Suppressor macrophage treated with lipopolysaccharide for 4 hours (primary cell): ENCODE measurements around the gene SH2D7.
A peak's percentile ranks its signal among the peaks of the same experiment; 100 is the strongest.

Experiments
- DNase-seq: peaks from one replicate; pipeline ENCODE4 v3.0.0-alpha.2; 2020

SH2D7 gene

DNA sequence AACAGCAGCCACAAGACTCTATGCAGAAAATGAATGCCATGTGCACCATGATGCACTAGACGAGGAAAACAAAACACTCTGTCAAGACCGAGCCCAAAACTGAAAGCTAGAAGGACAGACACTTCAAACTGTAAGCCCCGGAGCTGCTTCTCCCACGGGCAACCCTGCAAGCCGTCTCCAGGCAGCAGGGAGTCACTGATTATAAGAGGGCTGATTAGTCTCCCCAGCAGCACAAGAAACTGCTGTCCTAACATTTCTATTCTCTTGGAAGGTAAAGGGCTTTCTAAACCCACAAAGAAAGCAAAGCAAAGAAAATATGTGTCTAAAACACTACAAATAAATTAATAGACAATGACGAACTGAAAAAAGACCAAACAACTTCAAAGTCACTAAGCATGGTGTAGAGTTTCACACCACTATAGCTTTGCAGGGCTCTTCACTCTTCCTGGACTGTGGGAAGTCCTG lies 30.4 kb upstream of the SH2D7 start:
- DNase-seq = peak; percentile 81

DNA sequence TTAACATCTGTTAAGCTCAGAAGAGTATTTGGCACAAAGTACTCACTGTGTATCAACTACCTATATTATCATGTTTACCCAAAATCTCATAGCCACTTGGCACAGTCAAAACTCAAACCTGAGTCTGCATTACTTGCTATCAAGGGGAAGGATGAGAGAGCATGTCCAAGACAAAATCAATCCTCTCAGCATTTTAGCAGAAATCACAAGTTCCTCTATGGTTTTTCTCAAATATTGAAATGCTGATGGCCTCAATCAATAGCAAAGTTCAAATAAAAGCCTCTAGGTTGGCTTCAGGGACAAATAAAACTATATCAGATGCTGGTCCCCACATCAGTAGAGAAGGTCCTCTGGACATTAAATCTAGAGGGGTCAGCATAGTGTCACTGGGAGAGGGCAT lies 29.1 kb upstream of the SH2D7 start:
- no peak for DNase-seq

DNA sequence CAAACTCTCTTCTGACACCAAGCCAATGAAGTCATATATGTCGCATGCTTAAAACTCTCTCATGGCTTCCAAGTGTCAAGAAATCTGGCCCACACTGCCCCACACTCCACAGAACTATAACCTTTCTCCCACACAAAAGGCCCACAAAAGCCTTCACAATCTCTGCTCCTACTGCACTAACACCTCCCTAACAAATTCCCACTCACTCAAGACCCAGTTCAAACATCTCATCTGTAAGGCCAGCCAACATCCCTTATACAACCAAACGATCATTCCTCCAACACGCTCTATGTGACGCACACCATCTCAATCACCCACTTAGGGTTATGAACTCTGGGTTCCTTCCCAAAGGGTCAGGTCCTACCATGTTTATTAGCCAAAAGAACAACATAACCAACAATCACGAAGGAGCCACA lies 28.4 kb upstream of the SH2D7 start:
- no peak for DNase-seq

DNA sequence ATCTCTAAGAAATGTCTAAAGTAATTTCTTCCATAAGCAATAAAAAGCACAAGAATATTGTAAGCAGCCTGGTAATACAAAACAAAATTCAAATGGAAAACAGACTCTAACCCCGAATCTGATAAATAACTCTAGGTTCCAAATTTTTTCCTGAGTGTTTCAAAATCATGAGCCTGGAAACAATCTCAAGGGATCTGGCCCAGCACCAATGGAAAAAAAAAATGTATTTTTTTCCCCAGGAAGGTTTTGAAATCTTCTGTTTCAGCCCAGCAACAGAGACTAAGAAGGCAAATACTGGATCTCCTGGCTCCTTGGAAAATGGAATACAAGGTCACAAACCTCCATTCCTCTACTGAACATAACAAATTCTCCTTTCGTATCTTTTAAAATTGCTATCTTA lies 27.8 kb upstream of the SH2D7 start:
- DNase-seq = no peak

DNA sequence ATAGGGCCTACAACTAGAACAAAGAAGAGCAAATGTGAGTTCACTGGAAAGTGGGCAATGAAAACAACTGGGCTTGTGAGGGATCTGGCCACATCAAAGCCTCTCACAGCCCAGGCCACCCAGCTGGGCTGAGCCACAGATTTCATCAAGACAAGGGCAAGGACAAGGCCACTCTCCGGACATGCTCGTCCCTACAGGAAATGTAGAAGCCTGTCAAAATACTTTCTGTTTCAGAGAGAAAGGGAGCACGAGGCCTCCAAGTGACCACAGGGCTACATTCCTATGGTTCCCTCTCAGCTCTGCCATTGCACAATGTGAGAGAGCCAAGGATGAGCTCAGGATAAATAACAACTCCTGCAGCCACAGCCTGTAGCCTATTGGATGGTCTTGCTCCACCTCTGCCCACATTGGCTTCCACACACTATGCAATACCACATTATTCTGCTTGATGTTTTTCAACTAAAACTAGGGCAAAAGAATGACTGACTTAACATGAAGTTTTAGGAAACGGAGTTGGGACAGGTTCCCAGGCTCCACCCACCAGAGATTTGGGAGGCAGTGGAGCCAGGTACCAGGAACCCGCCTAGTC lies 27.0 kb upstream of the SH2D7 start:
- peak; percentile 96 for DNase-seq

DNA sequence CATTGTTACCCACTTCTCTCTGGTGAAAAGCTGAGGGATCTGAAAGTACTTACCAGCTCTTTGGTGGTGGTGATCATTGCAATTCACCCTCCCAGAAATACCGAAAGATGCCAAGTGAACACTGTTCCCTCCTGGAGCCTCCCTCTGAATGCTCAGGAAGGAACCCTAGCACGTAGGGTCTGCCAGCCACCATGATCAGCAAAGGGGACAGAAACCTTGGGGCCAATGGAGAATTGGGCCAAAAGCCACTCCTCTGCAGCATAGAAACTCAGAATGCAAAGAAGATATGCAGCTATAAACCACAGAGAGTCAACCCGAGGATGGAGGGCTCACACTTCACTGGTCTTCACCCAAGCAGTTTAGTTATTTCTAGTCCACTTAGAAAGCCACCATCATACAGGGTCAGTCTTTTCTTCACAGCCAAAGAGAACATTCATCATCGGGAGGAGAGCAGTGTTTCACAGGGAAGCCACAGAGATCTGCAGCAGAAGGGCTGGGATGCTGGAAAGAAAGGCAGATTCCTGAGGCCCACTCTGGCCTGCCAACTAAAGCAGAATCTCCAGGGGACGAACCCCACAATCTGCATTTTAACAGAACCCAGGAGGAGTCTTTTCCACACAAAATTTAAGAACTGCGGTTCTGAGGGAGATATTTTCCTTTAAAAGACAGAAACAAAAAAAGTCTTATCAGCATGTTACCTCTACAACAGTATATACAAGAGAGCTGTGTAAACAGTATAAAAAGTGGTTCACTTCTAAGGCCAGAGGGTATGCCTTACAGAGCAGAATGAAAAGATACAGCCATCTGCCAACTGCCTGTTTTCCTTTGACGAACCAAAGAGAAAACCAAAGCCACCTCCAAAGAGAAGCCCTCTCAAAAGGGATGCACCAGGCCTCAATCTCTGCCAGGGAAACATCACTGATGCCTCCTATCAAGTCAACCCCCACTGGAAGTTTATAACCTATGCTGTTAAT lies 26.1 kb upstream of the SH2D7 start:
- DNase-seq = no peak

DNA sequence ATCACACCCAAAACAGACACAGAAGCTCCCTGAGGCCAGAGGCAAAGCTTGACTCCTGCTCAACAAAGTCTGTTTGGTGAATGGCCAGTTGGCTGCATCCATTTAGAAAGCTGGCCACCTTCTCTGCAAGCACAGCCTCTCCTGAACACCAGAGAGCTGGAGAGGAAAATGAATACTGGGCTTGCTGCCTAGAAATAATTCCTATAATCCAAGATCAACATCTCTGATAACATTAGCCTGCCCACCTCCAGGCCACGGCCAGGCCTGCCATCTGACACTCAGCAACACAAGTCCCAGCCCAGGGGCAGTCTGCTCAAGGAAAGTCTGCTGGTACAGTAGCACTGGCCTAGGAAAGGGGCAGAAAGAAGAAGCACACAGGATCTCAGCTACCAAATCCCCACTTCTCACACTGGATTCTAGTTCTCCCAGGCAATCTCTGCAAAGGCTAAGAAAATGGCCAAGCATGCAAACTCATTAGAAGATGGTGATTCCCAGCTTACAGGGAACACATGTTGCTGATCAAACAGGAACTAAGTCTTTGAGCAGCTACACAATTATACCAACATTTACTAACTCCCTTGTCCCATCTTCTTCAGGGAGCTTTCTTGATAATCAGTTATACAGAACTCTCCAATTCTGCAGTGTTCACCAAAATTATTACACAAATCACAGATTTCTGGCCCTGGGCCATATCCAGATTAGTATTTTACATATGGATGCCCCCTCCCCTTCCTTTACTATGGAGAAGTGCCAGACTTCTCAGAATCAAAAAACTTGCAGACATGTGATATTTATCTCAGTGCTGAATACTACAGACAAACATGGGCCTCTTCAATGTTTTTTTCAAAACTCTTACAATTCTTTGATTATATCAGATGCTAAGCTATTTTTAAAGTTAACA lies 24.8 kb upstream of the SH2D7 start:
- no peak for DNase-seq

DNA sequence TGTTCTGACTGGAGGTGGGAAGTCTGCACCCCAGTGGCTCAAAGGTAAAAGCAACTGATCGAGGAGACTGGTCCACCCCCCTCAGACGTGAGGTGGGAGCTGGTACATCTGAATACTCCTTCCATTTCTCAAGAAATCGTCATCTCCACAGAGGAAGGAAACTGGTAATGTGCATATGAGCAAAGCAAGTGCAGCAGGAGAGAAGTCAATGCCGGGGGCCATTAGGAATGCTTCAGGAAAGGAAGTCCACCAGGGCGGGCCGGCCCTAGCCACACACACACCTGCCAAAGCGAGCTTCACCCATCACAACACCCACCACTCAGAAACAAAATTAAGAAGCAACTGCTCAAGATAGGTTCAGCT lies 23.3 kb upstream of the SH2D7 start:
- DNase-seq = peak; percentile 64

DNA sequence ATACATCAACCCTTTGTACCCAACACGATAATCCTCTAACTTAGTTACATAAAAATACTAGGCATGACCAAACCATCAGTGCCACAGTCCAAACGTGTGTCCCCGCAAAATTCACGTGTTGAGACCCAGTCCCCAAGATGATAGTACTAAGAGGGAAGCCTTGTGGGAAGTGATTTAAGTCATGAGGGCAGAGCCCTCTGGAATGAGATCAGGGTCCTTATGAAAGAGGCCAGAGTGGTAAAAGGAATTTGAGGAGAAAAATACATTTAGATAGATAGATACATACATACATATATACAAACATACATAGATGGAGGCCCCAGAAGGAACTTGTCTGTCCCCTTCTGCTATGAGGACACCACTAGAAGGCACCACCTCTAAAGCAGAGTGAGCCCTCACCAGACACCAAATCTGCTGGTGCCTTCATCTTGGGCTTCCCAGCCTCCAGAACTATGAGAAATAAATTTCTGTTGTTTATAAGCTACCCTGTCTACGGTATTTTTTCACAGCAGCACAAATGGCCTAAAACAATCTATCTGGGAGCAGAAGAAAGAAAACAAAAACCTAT lies 22.8 kb upstream of the SH2D7 start:
- DNase-seq = no peak

DNA sequence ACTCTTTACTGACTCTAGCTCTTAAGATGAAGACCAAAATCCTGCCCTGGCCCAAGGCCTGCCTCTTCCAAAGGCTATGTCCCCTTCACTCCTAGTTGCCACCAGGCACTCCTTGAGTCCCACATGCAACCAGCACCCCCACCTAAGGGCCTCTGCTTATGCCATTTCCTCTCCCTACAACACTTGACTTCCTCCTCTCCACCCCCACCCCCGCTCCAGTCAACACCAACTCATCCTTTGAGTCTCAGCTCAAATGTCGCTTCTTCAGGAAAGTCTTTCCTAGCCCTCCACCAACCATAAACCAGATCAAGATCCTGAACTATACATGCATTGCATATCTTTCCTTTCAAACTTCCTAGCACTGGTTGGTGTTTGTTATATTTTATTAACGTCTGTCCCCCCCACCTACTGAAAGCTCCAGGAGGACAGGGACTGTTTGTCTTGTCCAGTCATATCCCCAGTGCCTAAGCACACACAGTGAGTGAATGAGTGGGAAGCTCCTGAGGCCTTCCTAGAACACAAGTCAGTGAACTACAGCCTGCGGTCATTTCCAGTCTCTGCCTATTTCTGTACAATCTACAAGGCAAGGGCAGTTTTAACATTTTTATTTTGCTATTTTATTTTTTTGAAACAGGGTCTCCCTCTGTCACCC lies 22.2 kb upstream of the SH2D7 start:
- DNase-seq = peak; percentile 69

DNA sequence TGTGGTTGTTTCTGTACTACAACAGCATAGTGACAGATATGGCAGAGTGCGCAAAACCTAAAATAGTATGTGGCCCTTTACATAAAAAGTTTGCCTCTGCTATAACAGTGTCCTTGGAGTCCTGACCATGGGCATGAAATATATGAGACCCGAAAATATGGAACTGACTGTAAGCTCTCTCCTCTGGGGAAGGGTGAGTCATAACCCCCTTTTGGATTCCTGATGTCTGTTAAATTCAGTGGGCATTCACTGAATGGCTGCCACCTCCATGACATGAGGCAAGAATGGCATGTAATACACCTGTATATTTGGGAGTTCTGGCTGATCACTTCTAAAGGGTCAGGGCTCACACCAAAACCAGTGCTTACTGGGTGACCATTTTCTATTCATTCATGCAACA lies 21.0 kb upstream of the SH2D7 start:
- DNase-seq = no peak

DNA sequence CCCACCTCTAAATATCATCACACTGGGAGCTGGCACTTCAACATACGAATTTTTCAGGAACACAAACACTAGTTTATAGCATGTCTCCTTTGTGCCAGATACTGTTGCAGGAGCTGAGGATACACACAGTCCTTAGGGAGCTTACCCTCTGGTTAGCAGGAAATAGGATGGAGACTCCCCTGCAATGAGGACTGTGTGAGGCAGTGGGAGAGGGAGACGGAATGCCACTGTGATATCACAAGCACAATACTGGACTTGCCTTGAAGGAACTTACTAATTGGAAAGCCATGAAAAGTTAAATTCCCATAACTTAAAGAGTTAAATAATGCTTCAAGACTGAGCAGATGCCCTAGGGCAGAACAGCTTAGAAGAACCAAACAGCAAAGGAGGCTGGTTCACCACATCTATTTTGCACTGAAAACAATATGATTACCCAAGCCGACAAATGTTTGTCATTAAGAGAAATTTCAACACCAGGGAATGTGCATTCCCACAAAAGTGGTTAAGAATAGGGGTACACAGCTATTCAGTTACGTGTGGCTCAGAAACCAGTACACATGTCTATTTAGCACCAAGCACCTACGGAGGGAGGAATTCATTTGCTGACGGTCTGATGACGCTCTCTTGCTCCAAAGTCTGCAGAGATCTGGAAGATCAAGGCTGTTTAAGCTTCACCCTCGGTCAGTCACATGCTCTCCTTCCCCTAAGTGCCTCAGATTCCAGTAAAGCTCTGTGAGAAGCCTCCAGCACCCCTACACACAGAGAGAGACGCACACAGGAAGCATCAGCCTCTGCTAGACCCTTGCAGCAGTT lies 20.1 kb upstream of the SH2D7 start:
- DNase-seq = peak; percentile 87

DNA sequence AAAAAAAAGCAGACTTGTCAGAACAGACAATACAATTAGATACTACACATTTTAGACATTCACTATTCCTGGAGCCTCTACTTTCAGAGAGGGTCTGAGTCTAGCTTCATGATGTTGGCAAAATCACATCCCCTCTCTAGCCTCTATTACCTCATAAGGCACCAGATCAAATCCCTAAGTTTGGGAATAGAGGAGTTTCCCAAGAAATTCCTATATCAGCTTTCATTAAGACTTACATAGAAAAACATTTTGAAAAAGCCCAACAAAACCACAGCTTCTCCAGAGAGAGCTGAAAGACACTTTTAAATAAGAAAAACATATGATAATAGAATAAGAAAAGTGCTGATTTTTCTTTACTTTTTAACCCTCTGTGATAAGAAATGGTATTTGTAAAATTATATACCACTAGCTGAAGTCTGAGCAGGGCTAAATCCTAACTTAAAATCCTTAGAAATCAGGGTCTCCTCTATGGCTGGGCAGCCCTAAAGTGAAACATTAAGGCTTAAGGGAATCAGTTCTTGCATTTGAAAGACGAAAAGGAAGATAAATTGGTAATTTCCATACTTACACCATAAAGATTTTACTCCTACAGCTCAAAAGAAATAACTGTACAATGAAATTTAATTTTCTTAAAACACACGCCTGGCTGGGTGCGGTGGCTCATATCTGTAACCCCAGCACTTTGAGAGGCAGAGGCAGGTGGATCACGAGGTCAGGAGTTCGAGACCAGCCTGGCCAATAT lies 19.1 kb upstream of the SH2D7 start:
- no peak for DNase-seq

DNA sequence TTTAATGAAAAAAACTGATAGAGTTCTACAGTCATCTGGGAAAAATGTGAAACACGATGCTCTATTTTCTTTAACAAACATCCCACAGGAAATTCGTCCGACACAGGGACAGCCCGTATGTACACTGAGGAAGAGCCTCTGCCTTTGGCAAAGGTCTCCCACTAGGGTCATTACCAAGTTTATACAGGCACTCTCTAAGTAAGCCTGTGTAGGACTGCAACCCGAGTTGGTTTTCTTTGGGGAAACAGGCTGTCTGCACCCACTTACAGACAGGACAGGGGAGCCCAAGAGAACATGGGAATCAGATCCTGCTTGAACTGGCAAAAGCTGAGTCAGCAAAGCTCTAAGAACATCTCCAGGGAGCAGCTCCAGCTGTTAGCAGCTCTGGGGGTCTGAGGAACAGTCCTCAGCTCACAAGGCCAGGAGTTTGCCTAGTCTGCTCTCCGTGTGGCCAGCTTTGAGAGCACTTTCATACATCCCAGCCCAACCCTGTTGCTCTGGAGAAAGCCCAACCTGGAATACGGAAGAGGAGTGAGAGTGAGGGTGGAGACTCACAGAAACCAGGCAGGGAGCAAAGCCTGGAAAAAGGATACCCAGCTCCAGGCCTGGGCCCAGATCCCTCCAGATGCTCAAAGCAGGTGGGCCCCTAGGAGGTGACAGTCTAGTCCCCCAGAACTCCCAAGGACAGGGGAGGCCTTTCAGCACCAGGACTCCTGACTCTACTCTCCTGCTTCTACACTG lies 16.7 kb upstream of the SH2D7 start:
- DNase-seq = no peak

DNA sequence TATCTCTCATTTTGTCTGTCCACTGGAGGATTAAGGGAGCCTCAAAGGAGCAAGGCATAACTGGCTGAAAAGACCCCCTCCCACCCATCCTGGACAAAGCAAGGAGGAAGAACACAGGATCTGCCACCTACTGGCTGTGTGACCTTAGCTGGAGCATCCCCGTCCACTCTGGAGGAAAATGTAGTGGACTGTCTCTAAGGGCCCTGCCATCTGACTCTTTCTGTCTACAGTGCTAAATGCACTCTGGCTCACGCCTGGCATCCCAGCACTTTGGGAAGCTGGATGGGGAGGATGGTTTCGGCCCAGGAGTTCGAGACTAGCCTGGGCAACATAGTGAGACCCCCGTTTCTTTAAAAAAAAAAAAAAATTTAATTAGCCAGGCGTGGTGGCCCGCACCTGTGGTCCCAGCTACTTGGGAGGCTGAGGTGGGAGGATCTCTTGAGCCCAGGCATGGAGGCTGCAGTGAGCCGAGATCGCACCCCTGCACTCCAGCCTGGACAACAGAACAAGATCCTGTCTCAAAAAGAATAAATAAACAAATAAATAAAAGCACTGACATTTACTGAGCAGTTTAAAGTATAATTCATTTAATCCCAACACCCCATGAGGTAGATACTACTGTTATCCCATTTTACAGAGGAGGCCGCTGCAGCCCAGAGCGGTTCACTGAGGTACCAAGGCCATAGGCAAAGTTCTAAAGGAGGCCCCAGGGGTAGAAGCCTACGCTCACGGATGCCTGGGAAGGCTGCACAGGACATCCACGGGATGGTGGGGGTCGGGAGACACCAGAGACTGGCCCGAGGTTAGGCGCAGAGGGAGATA lies 15.9 kb upstream of the SH2D7 start:
- no peak for DNase-seq

DNA sequence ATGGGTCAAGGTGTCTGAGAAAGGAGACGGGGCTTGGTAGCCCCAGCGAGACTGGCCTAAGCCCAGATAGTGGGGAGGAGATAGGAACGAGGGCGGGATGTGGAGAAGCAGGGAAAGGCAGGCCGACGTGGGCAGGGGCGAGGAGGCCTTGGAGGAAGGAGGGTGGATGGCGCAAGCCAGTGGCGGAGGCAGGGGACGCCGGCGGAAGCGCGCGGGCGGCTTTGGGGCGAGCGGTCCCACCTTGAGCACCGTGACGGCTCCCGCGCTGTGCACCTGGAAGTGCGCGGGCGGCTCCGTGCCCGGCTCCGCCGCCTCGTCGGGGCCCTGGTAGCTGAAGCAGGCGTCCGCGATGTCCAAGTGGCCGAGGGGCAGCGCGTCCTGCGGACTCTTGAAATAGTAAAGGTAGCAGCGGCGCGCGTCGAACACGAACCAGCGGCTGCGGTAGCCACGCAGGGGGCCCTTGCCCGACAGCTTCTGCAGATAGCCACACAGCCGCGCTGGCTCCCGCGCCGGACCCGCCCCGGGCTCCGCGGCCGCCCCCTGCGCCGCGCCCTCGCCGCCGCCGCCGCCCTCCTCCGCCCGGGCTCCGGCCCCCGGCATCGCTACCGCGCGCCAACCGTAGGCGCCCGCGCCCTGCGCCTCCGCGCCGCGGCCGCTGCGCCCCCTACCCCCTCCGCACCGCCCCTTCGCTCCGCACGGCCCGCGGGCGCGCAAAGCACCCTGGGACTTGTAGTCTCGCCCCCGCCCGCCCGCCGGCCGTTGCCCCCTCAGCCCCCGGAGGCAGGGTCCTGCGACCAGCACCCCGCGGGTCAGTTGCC lies 15.1 kb upstream of the SH2D7 start, which contains the start of gene TBC1D2B:
TBC1D2B (minus strand) TSS at position 659 of the 818 bp plus-strand sequence; CDS start at position 600, 59 bp downstream.
- DNase-seq = peak; percentile 60

DNA sequence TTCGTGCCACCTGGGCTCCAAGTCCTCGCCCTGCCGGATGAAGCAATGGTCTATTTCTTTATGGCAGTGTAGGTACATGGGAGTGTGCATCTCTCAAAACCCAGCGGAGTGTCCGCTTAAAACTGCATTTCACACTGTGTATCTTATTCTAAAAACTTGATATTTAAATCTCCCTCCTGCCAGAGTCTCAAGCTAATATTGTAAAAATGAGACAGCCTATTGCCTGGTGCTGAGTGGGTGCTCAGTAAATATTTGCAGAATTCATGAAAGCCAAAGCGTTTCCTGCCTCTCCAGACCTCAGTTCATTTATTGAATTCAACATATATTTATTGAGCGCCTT lies 14.5 kb upstream of the SH2D7 start:
- no peak for DNase-seq
